K562 (cell line): Measurements from ENCODE around the gene NARF. TPM values are rescaled to one million over a fixed set of nuclear protein-coding genes. Genes with fewer than 3 reads are reported as not detected.
A peak's percentile ranks its signal among the peaks of the same experiment; 100 is the strongest.

Experiments
- CBFA2T3 ChIP-seq: fragments of 450-650 bp; IDR thresholded peaks from 2 replicates; pipeline ENCODE4 v1.6.1; 2017
- DMBX1 ChIP-seq: fragments of 250-450 bp; sonication (Bioruptor Pico); IDR thresholded peaks from 2 replicates; pipeline ENCODE4 v1.8.0; 2022; ENCODE audit warnings: inconsistent platforms, mild to moderate bottlenecking, moderate library complexity, borderline replicate concordance
- HDGF ChIP-seq: fragments of 450-650 bp; IDR thresholded peaks from 2 replicates; pipeline ENCODE4 v1.6.1; 2016
- ILF3 ChIP-seq: fragments of 450-650 bp; IDR thresholded peaks from 2 replicates; pipeline ENCODE4 v1.6.1; 2018; ENCODE audit warnings: antibody characterized with exemption, mild to moderate bottlenecking, moderate library complexity, borderline replicate concordance
- JUND ChIP-seq, 2 experiments: IDR thresholded peaks; 2 replicates in 1 of 2; 3 replicates in 1 of 2; pipeline ENCODE4 v1.6.1; 2011; ENCODE audit warnings: borderline replicate concordance in 2 of 2, low read depth in 2 of 2, low read length in 2 of 2, improper control_type of control experiment in 1 of 2, missing biosample characterization in 1 of 2, missing genetic modification characterization in 1 of 2, missing genetic modification reagents in 1 of 2
- PHF21A ChIP-seq: fragments of 450-650 bp; IDR thresholded peaks from 2 replicates; pipeline ENCODE4 v1.6.1; 2017; ENCODE audit warnings: low read depth, borderline replicate concordance
- PRMT5 ChIP-seq: sonication (generic); formaldehyde crosslinking; IDR thresholded peaks from 2 replicates; pipeline ENCODE4 v1.5.0; 2020; ENCODE audit warnings: missing genetic modification reagents
- RBM34 ChIP-seq: fragments of 200-400 bp; formaldehyde crosslinking; IDR thresholded peaks from 2 replicates; pipeline ENCODE4 v1.6.1; 2018; ENCODE audit warnings: low read length, borderline replicate concordance; ENCODE audit not compliant: insufficient read depth
- TOE1 ChIP-seq, 2 experiments: fragments of 450-650 bp in 1 of 2; sonication (generic) in 1 of 2; formaldehyde crosslinking in 1 of 2; IDR thresholded peaks; 2 replicates each; pipeline versions ENCODE4 v1.7.1 to v1.8.0; 2016 to 2022; ENCODE audit warnings: borderline replicate concordance in 2 of 2, mild to moderate bottlenecking in 2 of 2, antibody characterized with exemption in 1 of 2, inconsistent platforms in 1 of 2, low read depth in 1 of 2, missing genetic modification reagents in 1 of 2, moderate library complexity in 1 of 2
- TSC22D4 ChIP-seq: fragments of 450-650 bp; IDR thresholded peaks from 2 replicates; pipeline ENCODE4 v1.6.1; 2016; ENCODE audit warnings: missing genetic modification characterization, missing biosample characterization, control low read depth
- ZKSCAN8 ChIP-seq: fragments of 200-800 bp; sonication (Bioruptor generic); IDR thresholded peaks from 2 replicates; pipeline ENCODE4 v1.6.1; 2016; ENCODE audit warnings: missing genetic modification characterization, missing compliant biosample characterization
- ZNF583 ChIP-seq: fragments of 250-450 bp; sonication (Bioruptor Pico); IDR thresholded peaks from 2 replicates; pipeline ENCODE4 v1.4.0; 2020
- ZNF79 ChIP-seq: fragments of 250-450 bp; sonication (Bioruptor Pico); IDR thresholded peaks from 2 replicates; pipeline ENCODE4 v1.4.0; 2020; ENCODE audit warnings: low read depth, mild to moderate bottlenecking, moderate library complexity
- polyA plus RNA-seq, 8 experiments: library from polyadenylated mRNA; depleted of rRNA in 4 of 8; stranded (reverse) in 5 of 8; unstranded in 3 of 8; fragments of >200 nt; fragmentation: Nextera tagmentation in 2 of 8; fragmentation: Illumina TruSeq in 1 of 8; extraction: Ambion mirVana in 2 of 8; extraction: Trizol in 1 of 8; gene quantifications; 2 replicates each; pipeline versions ENCODE4 v1.2.1 to v1.2.3, GENCODE V29; 2011 to 2014; ENCODE audit warnings: inconsistent platforms in 1 of 8, missing spikeins in 1 of 8
- total RNA-seq, 7 experiments: library from RNA; depleted of rRNA in 6 of 7; stranded (reverse); fragments of >200 nt in 6 of 7; fragmentation: Illumina TruSeq in 2 of 7; extraction: Trizol in 2 of 7; gene quantifications; 2 replicates each; pipeline versions ENCODE4 v1.2.1 to v1.2.3, GENCODE V29; 2011 to 2021; ENCODE audit warnings: low replicate concordance in 1 of 7
- TF ChIP-seq, protein P1 (sequence below): fragments of 200-800 bp; sonication (Bioruptor generic); IDR thresholded peaks from 2 replicates; pipeline ENCODE4 v1.6.1; 2016; ENCODE audit warnings: missing genetic modification characterization, missing compliant biosample characterization
- TF ChIP-seq, protein P2 (sequence below), 3 experiments: fragments of 200-800 bp in 1 of 3; sonication (Bioruptor generic) in 1 of 3; sonication (generic) in 1 of 3; formaldehyde crosslinking in 1 of 3; IDR thresholded peaks; 2 replicates each; pipeline versions ENCODE4 v1.6.1 to v1.8.0; 2016 to 2022; ENCODE audit warnings: mild to moderate bottlenecking in 2 of 3, missing compliant biosample characterization in 2 of 3, missing genetic modification characterization in 2 of 3, missing genetic modification reagents in 1 of 3
- TF ChIP-seq, protein P3 (sequence below): fragments of 450-650 bp; formaldehyde crosslinking; IDR thresholded peaks from 2 replicates; pipeline ENCODE4 v1.4.0; 2022; ENCODE audit warnings: missing genetic modification characterization

The NARF gene
- total and polyA plus RNA-seq, 9 of the 15 experiments (the other 6 are each of a cell fraction or from before 2014, with no cell fraction given): 60.4 to 423 (median 132) TPM

DNA sequence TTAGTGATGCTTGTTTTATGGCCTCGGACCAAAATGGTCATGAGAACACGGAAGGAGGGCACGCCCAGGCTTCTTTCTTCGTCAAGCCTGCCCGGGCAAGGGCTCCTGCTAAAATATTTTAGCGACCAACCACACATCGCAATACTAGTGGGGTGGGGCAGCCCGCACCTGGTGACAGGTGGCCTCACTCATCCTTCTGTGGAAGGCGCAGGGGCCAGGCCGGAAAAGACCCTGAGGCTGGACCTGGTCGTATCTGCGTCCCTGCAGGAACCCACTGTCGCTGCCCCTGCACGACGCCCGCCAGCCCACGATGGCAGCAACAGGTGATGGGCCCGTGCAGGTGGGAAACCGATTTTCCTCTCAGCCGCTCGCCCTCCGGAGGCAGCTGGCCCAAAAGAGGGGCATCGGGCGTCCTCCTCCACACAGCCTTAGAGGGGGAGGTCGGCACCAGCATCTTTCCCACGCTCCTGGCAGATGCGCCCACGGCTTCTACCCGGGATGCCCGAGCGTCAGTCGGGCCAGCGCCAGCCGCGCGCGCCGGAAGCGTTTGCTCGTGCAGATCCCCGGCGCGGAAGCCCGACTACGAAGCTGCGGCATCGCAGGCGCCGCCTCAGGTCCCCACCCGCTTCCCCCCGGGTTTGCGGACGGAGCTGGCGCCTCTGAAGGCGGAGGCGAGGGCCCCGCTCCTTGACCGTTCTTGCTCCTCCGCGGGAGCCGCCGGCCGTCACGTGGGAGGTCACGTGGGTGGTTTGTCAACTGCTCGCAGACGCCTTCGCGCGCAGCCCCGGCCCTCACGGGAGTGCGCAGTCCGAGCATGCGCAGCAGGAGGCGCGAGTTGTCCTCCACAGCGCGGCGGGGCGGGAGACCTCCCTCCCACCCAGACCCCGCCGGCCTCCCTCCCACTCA is 38.2 kb downstream of the NARF start (continued):
- TF ChIP-seq, protein P1, sequence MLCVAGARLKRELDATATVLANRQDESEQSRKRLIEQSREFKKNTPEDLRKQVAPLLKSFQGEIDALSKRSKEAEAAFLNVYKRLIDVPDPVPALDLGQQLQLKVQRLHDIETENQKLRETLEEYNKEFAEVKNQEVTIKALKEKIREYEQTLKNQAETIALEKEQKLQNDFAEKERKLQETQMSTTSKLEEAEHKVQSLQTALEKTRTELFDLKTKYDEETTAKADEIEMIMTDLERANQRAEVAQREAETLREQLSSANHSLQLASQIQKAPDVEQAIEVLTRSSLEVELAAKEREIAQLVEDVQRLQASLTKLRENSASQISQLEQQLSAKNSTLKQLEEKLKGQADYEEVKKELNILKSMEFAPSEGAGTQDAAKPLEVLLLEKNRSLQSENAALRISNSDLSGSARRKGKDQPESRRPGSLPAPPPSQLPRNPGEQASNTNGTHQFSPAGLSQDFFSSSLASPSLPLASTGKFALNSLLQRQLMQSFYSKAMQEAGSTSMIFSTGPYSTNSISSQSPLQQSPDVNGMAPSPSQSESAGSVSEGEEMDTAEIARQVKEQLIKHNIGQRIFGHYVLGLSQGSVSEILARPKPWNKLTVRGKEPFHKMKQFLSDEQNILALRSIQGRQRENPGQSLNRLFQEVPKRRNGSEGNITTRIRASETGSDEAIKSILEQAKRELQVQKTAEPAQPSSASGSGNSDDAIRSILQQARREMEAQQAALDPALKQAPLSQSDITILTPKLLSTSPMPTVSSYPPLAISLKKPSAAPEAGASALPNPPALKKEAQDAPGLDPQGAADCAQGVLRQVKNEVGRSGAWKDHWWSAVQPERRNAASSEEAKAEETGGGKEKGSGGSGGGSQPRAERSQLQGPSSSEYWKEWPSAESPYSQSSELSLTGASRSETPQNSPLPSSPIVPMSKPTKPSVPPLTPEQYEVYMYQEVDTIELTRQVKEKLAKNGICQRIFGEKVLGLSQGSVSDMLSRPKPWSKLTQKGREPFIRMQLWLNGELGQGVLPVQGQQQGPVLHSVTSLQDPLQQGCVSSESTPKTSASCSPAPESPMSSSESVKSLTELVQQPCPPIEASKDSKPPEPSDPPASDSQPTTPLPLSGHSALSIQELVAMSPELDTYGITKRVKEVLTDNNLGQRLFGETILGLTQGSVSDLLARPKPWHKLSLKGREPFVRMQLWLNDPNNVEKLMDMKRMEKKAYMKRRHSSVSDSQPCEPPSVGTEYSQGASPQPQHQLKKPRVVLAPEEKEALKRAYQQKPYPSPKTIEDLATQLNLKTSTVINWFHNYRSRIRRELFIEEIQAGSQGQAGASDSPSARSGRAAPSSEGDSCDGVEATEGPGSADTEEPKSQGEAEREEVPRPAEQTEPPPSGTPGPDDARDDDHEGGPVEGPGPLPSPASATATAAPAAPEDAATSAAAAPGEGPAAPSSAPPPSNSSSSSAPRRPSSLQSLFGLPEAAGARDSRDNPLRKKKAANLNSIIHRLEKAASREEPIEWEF (CRISPR knock-in tag): no peak
- TF ChIP-seq PRMT5 (CRISPR knock-in tag): no peak
- TF ChIP-seq, protein P2, sequence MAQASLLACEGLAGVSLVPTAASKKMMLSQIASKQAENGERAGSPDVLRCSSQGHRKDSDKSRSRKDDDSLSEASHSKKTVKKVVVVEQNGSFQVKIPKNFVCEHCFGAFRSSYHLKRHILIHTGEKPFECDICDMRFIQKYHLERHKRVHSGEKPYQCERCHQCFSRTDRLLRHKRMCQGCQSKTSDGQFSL (CRISPR knock-in tag; IDR thresholded peaks at IDR 0.05): peak; percentile 69; the same call in 1 of the 2 replicates
- TF ChIP-seq, protein P2 (tag; IDR thresholded peaks at IDR 0.05): no peak
- 0 out of 2 replicates have a peak, but pooled peaks have one; percentile 10 for TF ChIP-seq JUND (IDR thresholded peaks at IDR 0.05; ENCODE audit: borderline replicate concordance, low read depth, low read length)
- no peak for TF ChIP-seq JUND (tag; IDR thresholded peaks at IDR 0.05; ENCODE audit: borderline replicate concordance, low read depth, low read length)
- peak; percentile 92; the same call in 1 of the 2 replicates for TF ChIP-seq RBM34
- TF ChIP-seq ZKSCAN8 (CRISPR knock-in tag): no peak
- TF ChIP-seq, protein P3, sequence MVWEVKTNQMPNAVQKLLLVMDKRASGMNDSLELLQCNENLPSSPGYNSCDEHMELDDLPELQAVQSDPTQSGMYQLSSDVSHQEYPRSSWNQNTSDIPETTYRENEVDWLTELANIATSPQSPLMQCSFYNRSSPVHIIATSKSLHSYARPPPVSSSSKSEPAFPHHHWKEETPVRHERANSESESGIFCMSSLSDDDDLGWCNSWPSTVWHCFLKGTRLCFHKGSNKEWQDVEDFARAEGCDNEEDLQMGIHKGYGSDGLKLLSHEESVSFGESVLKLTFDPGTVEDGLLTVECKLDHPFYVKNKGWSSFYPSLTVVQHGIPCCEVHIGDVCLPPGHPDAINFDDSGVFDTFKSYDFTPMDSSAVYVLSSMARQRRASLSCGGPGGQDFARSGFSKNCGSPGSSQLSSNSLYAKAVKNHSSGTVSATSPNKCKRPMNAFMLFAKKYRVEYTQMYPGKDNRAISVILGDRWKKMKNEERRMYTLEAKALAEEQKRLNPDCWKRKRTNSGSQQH (CRISPR knock-in tag): no peak
- no peak for TF ChIP-seq CBFA2T3
- peak; percentile 67; the same call in 1 of the 2 replicates for TF ChIP-seq DMBX1
- TF ChIP-seq ZNF79 (CRISPR knock-in tag): 0 out of 2 replicates have a peak, but pooled peaks have one; percentile 23
- TF ChIP-seq HDGF: no peak
- peak; percentile 98 for TF ChIP-seq TOE1 (IDR thresholded peaks at IDR 0.05; ENCODE audit: borderline replicate concordance)
- TF ChIP-seq TOE1 (CRISPR knock-in tag; IDR thresholded peaks at IDR 0.05; ENCODE audit: borderline replicate concordance, low read depth): peak; percentile 36
- TF ChIP-seq TSC22D4 (tag): no peak
- 0 out of 2 replicates have a peak, but pooled peaks have one; percentile 11 for TF ChIP-seq PHF21A
- no peak for TF ChIP-seq ILF3
- no peak for TF ChIP-seq ZNF583 (CRISPR knock-in tag)
